Large intestine (tissue), 3 donors: ENCODE measurements around the gene SREK1IP1. TPM values are rescaled to one million over a fixed set of nuclear protein-coding genes. Genes with fewer than 3 reads are reported as not detected.

Source experiments
- DNase-seq, 2 donors: peaks; one replicate each; pipeline versions ENCODE4 v3.0.0 to v3.0.0-alpha.2; 2013
- H3K27ac ChIP-seq: one replicate; pipeline ENCODE4 v1.5.1; 2013; ENCODE audit warnings: low read length
- H3K27me3 ChIP-seq: 2 replicates; pipeline ENCODE4 v1.6.1; 2013; ENCODE audit warnings: low read length; ENCODE audit not compliant: control insufficient read depth, insufficient read depth
- H3K36me3 ChIP-seq: 2 replicates; pipeline ENCODE4 v1.6.1; 2013; ENCODE audit warnings: low read length; ENCODE audit not compliant: control insufficient read depth, insufficient read depth
- H3K4me1 ChIP-seq: one replicate; pipeline ENCODE4 v1.6.1; 2013; ENCODE audit warnings: low read length; ENCODE audit not compliant: control insufficient read depth, insufficient read depth
- H3K4me3 ChIP-seq: one replicate; pipeline ENCODE4 v1.5.1; 2013; ENCODE audit warnings: low read length
- H3K9me3 ChIP-seq: one replicate; pipeline ENCODE4 v1.6.1; 2013; ENCODE audit warnings: mild to moderate bottlenecking, low read depth, low read length, moderate library complexity; ENCODE audit not compliant: control insufficient read depth
- WGBS: methylation state at CpG from one replicate; pipeline ENCODE4 v1.1.5; 2013; ENCODE audit warnings: low lambda C conversion rate; ENCODE audit not compliant: insufficient coverage; 5-methylcytosine and 5-hydroxymethylcytosine counted together
- polyA plus RNA-seq: library from polyadenylated mRNA; unstranded; fragments of 120-200 nt; gene quantifications from one replicate; pipeline ENCODE4 v1.2.1, GENCODE V29; 2013

SREK1IP1 gene
- polyA plus RNA-seq, 1 donor: 14.7 TPM

DNA sequence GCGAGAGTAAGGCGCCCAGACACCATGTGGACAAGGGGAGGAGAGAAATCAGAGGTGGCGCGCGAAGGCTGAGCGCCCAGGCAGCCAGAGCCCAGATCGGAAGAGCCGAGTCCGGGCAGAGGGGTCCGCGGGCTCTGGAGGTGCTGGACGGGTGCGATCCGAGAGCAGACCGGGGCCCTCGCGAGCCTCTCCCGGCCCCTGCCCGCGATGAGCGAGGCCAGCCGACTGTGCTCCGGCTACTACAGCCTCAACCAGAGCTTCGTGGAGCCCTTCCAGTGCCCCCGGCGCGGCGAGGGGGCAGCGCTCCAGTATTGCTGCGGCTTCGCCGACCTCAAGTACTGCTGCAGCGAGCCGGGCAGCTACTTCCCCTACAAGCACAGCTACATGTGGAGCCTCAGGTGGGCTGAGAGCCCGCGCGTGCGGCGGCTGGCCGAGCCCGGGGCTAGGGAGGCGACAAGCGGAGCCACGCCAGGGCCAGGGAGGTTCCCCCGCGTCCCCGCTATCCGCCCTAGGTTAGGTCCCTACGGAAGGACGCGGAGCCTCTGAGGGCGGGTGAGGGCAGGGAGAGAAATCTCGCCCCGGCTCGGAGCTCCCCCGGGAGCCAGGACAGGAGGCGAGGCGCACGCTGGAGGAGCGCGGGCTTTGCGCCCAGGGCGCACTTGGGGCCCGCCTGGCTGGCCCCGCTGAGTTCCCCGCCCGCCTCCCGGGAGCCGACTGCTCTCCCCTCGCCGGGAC is 77.9 kb downstream of the SREK1IP1 start, which contains the start of gene SHISAL2B:
TSS of gene SHISAL2B (plus strand) at position 87 of the 735 bp plus-strand sequence. CDS start at position 208, 121 bp downstream.
- peak in 1 of 2 donors; percentile 37 for DNase-seq
- Histone ChIP-seq H3K4me1 (peaks cover 3% of the 10 kb centered on the region), H3K36me3 (no peaks in the 10 kb centered on the region), H3K27ac (no peak within 1 kb of the TSS), H3K9me3 (no peaks in the 10 kb centered on the region), H3K4me3 (peak within 1 kb of the TSS; percentile 22), H3K27me3 (peaks cover 47% of the 10 kb centered on the region)
- no CpG with 5 or more reads among the region's 71 CpGs for WGBS

DNA sequence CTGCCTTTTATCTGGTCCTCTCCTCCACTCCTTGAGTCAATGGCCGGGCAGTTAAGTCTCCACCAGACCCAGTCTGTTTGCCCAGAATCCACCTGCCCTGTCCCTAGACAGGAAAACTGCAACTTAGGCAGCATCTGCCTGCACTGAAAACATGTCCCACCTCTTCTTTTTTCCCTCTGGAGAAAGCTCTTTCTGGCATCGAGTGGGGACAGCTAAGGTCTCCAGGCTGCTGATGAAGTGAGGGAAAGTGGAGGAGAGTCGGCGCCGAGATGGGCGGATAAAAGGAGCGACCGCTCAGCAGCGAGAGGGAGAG is 78.4 kb downstream of the SREK1IP1 start:
- 0% methylated on average over 2 of the region's 9 CpGs for WGBS
- no peak for DNase-seq
- H3K4me3 ChIP-seq: peak overlapping the region; percentile 22
- no peaks in the 10 kb centered on the region for H3K9me3 ChIP-seq
- H3K27ac ChIP-seq: no peak overlapping the region
- H3K4me1 ChIP-seq: peaks cover 3% of the 10 kb centered on the region
- peaks cover 47% of the 10 kb centered on the region for H3K27me3 ChIP-seq
- no peaks in the 10 kb centered on the region for H3K36me3 ChIP-seq

DNA sequence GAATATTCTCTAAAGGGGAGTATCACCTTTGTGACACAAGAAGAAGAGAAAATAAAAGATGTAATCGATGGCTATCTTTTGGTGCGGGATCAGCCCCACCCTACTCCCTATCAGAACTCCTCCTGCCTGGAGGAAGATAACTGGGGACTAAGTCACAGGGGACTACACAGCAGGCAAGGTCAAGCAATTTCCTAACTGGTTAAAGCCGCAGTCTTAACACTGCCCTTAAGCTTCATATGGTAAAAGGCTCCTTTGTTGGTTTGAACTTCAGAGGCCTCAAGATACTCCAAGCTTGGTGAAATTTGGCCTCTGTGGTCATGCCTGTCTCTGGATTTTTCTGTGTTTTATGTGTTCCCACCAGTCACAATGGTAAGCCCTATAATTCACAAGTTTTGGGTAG is 79.5 kb downstream of the SREK1IP1 start:
- WGBS: no CpG with 5 or more reads among the region's 3 CpGs
- peaks cover 47% of the 10 kb centered on the region for H3K27me3 ChIP-seq
- H3K4me1 ChIP-seq: peaks cover 3% of the 10 kb centered on the region
- no peaks in the 10 kb centered on the region for H3K9me3 ChIP-seq
- no peaks in the 10 kb centered on the region for H3K36me3 ChIP-seq
- H3K27ac ChIP-seq: no peak overlapping the region
- DNase-seq: no peak
- H3K4me3 ChIP-seq: no peak overlapping the region

DNA sequence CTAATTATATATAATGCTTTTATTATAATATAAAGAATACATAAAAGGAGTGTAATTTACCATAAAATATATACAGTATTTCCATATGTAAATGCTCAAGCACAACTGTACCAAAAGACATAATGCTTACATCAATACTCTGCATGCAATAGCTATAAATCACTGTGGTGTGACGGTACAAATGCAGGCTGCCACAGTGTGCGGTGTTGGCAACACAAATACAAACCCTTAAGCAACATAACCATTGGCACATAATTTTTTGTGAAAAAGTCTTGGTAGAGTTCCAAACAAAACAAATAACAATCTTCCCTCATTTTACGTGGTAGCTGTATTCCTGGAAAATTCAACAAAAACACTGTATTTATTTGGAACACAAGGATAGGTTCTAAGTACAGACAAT is 80.1 kb downstream of the SREK1IP1 start:
- H3K9me3 ChIP-seq: no peaks in the 10 kb centered on the region
- no peak overlapping the region for H3K4me3 ChIP-seq
- no peak for DNase-seq
- no peak overlapping the region for H3K27ac ChIP-seq
- H3K36me3 ChIP-seq: no peaks in the 10 kb centered on the region
- peaks cover 3% of the 10 kb centered on the region for H3K4me1 ChIP-seq
- peaks cover 47% of the 10 kb centered on the region for H3K27me3 ChIP-seq
- WGBS: 100% methylated on average over 1 of the region's 3 CpGs

DNA sequence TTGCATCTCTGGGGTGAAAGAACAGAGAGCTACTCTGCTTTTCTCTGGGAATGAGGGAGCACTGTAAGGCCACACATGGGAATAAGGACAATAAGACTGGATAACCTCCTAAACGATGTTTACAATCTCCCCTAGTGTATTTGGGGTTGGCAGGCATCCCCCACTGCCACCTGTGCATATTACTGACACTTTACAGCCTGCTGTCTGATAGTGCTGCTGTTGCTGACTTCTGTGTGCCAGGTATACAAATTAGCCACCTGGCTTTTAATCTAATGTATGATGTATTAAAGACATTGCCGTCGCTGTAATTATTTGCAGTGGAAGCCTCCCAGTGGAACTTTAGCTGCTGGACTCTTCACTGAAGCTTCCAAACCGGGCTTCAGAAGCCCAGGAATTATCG is 82.6 kb downstream of the SREK1IP1 start:
- Histone ChIP-seq H3K4me1 (peaks cover 3% of the 10 kb centered on the region), H3K4me3 (no peak overlapping the region), H3K27me3 (peaks cover 28% of the 10 kb centered on the region), H3K9me3 (no peaks in the 10 kb centered on the region), H3K27ac (no peak overlapping the region), H3K36me3 (no peaks in the 10 kb centered on the region)
- no CpG with 5 or more reads among the region's 5 CpGs for WGBS
- DNase-seq: no peak

DNA sequence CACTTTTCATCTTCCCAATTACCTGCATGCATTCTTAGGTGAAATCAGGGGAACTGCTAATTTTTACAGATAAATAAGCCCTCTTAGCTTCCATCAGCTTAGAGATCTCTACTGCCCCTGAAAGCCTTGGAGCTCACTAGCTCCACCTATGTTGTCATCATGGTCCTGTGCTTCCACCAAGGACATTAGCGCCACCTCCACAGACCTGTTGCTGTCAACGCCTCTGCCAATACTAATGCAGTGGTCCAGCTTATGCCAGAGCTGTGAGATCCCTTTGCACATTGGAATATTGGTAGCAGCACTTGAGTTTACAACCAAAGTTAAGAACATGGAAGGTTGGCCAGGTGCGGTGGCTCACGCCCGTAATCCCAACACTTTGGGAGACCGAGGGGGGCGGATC is 85.9 kb downstream of the SREK1IP1 start:
- Histone ChIP-seq H3K4me1 (no peaks in the 10 kb centered on the region), H3K36me3 (no peaks in the 10 kb centered on the region), H3K27me3 (peaks cover 3% of the 10 kb centered on the region), H3K9me3 (no peaks in the 10 kb centered on the region), H3K27ac (no peak overlapping the region), H3K4me3 (no peak overlapping the region)
- DNase-seq: no peak
- no CpG with 5 or more reads among the region's 7 CpGs for WGBS

DNA sequence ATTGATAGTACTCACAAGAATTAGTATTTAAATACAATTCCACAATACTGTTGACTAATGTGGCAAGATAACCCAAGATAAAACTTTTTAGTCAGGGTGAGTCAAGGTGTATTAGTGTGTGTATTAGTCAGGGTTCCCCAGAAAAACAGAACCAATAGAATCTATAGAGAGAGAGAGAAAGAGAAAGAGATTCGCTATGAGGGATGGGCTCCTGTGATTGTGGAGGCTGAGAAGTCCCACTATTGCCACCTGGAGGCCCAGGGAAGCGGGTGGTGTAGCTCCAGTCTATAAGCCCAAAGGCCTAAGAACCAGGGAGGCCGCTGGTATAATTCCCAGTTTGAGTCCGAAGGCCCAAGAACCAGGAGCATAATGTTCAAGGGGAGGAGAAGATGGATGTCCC is 88.2 kb downstream of the SREK1IP1 start:
- WGBS: no CpG with 5 or more reads among the region's 4 CpGs
- no peak overlapping the region for H3K4me3 ChIP-seq
- peaks cover 2% of the 10 kb centered on the region for H3K27me3 ChIP-seq
- no peak for DNase-seq
- no peaks in the 10 kb centered on the region for H3K4me1 ChIP-seq
- no peaks in the 10 kb centered on the region for H3K36me3 ChIP-seq
- no peaks in the 10 kb centered on the region for H3K9me3 ChIP-seq
- no peak overlapping the region for H3K27ac ChIP-seq

DNA sequence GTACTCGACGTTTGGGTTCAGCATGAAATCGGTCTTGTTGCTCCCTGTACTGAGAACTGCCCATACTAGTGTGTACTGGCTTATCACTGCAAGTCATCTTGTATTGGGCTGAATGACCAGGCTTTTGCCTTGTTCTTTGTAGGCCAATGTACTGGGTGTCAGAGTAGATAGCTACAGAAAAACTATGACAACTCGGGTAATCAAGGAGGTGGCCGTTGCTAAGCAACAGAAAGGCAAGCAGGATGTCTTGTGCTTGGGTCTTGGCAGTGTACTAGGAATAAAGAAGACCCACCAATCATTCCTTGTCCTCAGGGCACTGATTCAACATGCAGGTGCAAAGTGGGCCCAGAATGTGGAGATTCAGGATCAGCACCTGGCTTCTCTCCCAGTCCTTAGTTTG is 90.1 kb downstream of the SREK1IP1 start:
- no CpG with 5 or more reads among the region's 5 CpGs for WGBS

DNA sequence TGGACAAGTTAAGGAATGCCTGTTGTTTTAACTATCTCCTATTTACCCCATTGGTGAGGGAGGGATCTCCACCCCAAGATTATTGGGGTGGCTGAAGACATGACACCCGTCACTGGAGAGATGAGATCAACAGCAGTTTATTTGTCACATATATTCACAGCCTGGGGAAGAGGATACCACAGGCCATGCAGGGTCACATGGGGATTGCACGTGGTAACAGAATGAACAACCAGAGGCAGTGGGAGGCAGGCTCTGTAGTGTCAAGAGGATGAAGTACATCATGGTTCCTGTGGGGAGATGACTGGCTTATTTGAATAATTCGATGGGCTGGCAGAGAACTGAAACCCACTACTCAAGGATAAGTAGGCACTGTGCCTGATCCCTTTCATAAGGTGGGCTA is 96.8 kb downstream of the SREK1IP1 start:
- H3K27ac ChIP-seq: no peak overlapping the region
- no peak overlapping the region for H3K4me3 ChIP-seq
- H3K4me1 ChIP-seq: peaks cover 1% of the 10 kb centered on the region
- DNase-seq: no peak
- H3K36me3 ChIP-seq: no peaks in the 10 kb centered on the region
- no peaks in the 10 kb centered on the region for H3K9me3 ChIP-seq
- H3K27me3 ChIP-seq: no peaks in the 10 kb centered on the region
- no CpG with 5 or more reads among the region's 3 CpGs for WGBS

More for the DNA sequence above, 90.1 kb downstream of the SREK1IP1 start:
- Histone ChIP-seq H3K27me3 (peaks cover 2% of the 10 kb centered on the region), H3K27ac (no peak overlapping the region), H3K36me3 (no peaks in the 10 kb centered on the region), H3K9me3 (no peaks in the 10 kb centered on the region), H3K4me3 (no peak overlapping the region), H3K4me1 (no peaks in the 10 kb centered on the region)
- no peak for DNase-seq

DNA sequence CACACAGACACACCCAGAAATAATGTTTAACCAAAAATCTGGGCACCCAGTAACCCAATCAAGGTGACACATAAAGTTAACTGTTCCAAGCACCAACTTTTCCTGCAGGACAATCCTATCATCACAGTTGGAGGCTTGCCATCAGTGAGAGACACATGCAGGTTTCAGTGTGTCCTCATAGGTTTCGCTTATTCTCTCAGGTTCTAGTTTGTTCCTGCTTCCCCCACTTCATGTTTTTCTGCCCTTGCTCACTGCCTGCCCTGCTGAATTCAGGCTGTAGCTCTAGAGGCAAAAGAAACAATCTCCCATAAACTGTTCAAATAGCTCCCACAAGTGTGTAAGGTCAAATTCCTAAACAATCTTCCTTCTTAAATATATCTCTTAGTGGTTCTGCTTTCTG is 98.2 kb downstream of the SREK1IP1 start:
- H3K4me3 ChIP-seq: no peak overlapping the region
- no CpG with 5 or more reads among the region's 1 CpG for WGBS

More for the DNA sequence above, 98.2 kb downstream of the SREK1IP1 start:
- no peak overlapping the region for H3K27ac ChIP-seq
- no peaks in the 10 kb centered on the region for H3K36me3 ChIP-seq
- H3K9me3 ChIP-seq: no peaks in the 10 kb centered on the region
- peaks cover 12% of the 10 kb centered on the region for H3K4me1 ChIP-seq
- no peak for DNase-seq
- H3K27me3 ChIP-seq: no peaks in the 10 kb centered on the region
